ENCODE data around the gene RPS6KB2. TPM values are rescaled to one million over a fixed set of nuclear protein-coding genes. Genes with fewer than 3 reads are reported as not detected.
A peak's percentile ranks its signal among the peaks of the same experiment; 100 is the strongest.

RPS6KB2 gene
- total and polyA plus RNA-seq, 10 of the 15 experiments (the other 5 are each of a cell fraction or from before 2014, with no cell fraction given): 0.39 to 101 (median 58.4) TPM

- TF ChIP-seq NKRF (conservative IDR thresholded peaks at IDR 0.05) (no peak), IRF3 (IDR thresholded peaks at IDR 0.05) (no peak), LARP7 (IDR thresholded peaks at IDR 0.05) (peak; percentile 52; the same call in 1 of the 2 replicates), RCOR1 (conservative IDR thresholded peaks at IDR 0.05; ENCODE audit: low read depth, low read length) (no peak), SMAD5 (IDR thresholded peaks at IDR 0.05; ENCODE audit: low read depth) (no peak), PAX5 (IDR thresholded peaks at IDR 0.05; ENCODE audit: borderline replicate concordance, low read depth, low read length) (no peak), ZNF24 (IDR thresholded peaks at IDR 0.05) (no peak), IRF4 (IDR thresholded peaks at IDR 0.05; ENCODE audit: low read depth, low read length) (peak; percentile 55; the same call in 1 of the 2 replicates), IKZF2 (IDR thresholded peaks at IDR 0.05) (peak in 1 of 2 experiments; percentile 26; a peak in 1 of 4 replicates), MLLT1 (IDR thresholded peaks at IDR 0.05) (0 out of 2 replicates have a peak, but pooled peaks have one; percentile 29), SP1 (IDR thresholded peaks at IDR 0.05; ENCODE audit: low read depth, low read length) (no peak), RB1 (IDR thresholded peaks at IDR 0.05; ENCODE audit: borderline replicate concordance) (0 out of 2 replicates have a peak, but pooled peaks have one; percentile 38), ASH2L (IDR thresholded peaks at IDR 0.05; ENCODE audit: borderline replicate concordance, low read depth) (no peak), CHD1 (IDR thresholded peaks at IDR 0.05; ENCODE audit: low read depth, low read length) (no peak), FOXM1 (IDR thresholded peaks at IDR 0.05; ENCODE audit: low read depth, low read length) (no peak), ZNF384 (IDR thresholded peaks at IDR 0.05; ENCODE audit: borderline replicate concordance, low read depth, low read length) (no peak), JUND (IDR thresholded peaks at IDR 0.05; ENCODE audit: low read depth, low read length) (no peak)
These were observed 45.8 kb upstream of the RPS6KB2 start (continued) for GRCh38 chr11:67382276-67383136.
